Measurements from ENCODE around the gene PARD3. TPM values are rescaled to one million over a fixed set of nuclear protein-coding genes. Genes with fewer than 3 reads are reported as not detected.

Gene PARD3
- total and polyA plus RNA-seq, 10 of the 15 experiments (the other 5 are each of a cell fraction or from before 2014, with no cell fraction given), result 2.6 to 43.1 (median 13.9) TPM

GRCh38 chr10:34114914-34115313 is 700.2 kb downstream of the PARD3 start (continued):
- TF ChIP-seq IRF5 (IDR thresholded peaks at IDR 0.05; ENCODE audit: borderline replicate concordance), result no peak

GRCh38 chr10:34113504-34114225 is 701.4 kb downstream of the PARD3 start:
- in situ Hi-C loops (cut with MboI) (no loop called here), intact Hi-C loops (cut with micrococcal nuclease; ENCODE audit: unreplicated experiment) (no loop called here)
- POLR2A ChIA-PET, result no interaction called here
- ATAC-seq (peak; percentile 49), DNase-seq (ENCODE audit: low read depth, low spot score) (no peak), FAIRE-seq (no peak)
- H3K9me3 ChIP-seq (replicated peaks; ENCODE audit: control insufficient read depth, insufficient read depth, low read length), result no peaks in the 10 kb centered on the region
- CTCF ChIA-PET, result no interaction called here
- H3K27ac ChIP-seq (ENCODE audit: control insufficient read depth, insufficient read depth), result no peak overlapping the region
- H3K36me3 ChIP-seq (ENCODE audit: control insufficient read depth in 2 of 2, insufficient read depth in 2 of 2, low read length in 1 of 2), result no peaks in the 10 kb centered on the region
- no peak overlapping the region for H2AFZ ChIP-seq (ENCODE audit: control insufficient read depth, low read depth, low read length)
- H3K4me3 ChIP-seq, result no peak overlapping the region
- SMC1A ChIA-PET (ENCODE audit: uncharacterized antibody, unreplicated experiment), result interaction anchor here (0.9 kb wide), 1 partner anchor 410 kb away, joined by 3 read pairs; no protein-coding TSS in a partner anchor
- no peak overlapping the region for H3K4me2 ChIP-seq (ENCODE audit: control insufficient read depth, insufficient read depth)
- no peaks in the 10 kb centered on the region for H3K4me1 ChIP-seq (ENCODE audit: control insufficient read depth, insufficient read depth, low read length)
- no peak for TF ChIP-seq ZZZ3 (IDR thresholded peaks at IDR 0.05; ENCODE audit: control insufficient read depth, insufficient read length, low read depth)
- TF ChIP-seq MXI1 (IDR thresholded peaks at IDR 0.05; ENCODE audit: low read depth, low read length), result no peak
- TF ChIP-seq ASH2L (IDR thresholded peaks at IDR 0.05; ENCODE audit: borderline replicate concordance, low read depth), result no peak
- no peak for TF ChIP-seq RUNX3 (IDR thresholded peaks at IDR 0.05; ENCODE audit: low read length)
- TF ChIP-seq YBX1 (IDR thresholded peaks at IDR 0.05), result no peak
- BruUV-seq (replicated peaks), result no TSS peak
- no peak overlapping the region for H3K9ac ChIP-seq (ENCODE audit: control insufficient read depth, insufficient read depth, low read length)
- RAD21 ChIA-PET (ENCODE audit: unreplicated experiment), result no interaction called here
- WGBS (ENCODE audit: insufficient coverage, insufficient replicate concordance, low lambda C conversion rate, missing lambda C conversion rate), result 32% methylated on average over 6 of the region's 6 CpGs
- H4K20me1 ChIP-seq (ENCODE audit: control insufficient read depth, insufficient read depth), result no peaks in the 10 kb centered on the region
- no peaks in the 10 kb centered on the region for H3K27me3 ChIP-seq (replicated peaks in 1 of 2; ENCODE audit: control insufficient read depth in 2 of 2, insufficient read depth in 2 of 2, low read length in 1 of 2)
- no peaks in the 10 kb centered on the region for H3K79me2 ChIP-seq (ENCODE audit: control insufficient read depth, insufficient read depth, low read length)

Measured in GM12878 (cell line).